Neural progenitor cell (in vitro differentiated cells): ENCODE measurements around the gene MAGI2. TPM values are rescaled to one million over a fixed set of nuclear protein-coding genes. Genes with fewer than 3 reads are reported as not detected.

Experiments
- DNase-seq: peaks from one replicate; pipeline ENCODE4 v3.0.0-alpha.2; 2016; ENCODE audit warnings: low spot score
- H2AFZ ChIP-seq: fragments of 200-600 bp; sonication (generic); replicated peaks from 2 replicates; pipeline ENCODE4 v1.6.1; 2016; ENCODE audit warnings: antibody characterized with exemption
- H3F3A ChIP-seq: fragments of 200-600 bp; sonication (generic); 2 replicates; pipeline ENCODE4 v1.6.1; 2016; ENCODE audit warnings: antibody characterized with exemption, low read depth
- H3K27ac ChIP-seq: fragments of 200-600 bp; sonication (generic); 2 replicates; pipeline ENCODE4 v1.5.1; 2016; ENCODE audit warnings: mild to moderate bottlenecking
- H3K27me3 ChIP-seq: fragments of 200-600 bp; sonication (generic); 2 replicates; pipeline ENCODE4 v1.6.1; 2016; ENCODE audit warnings: mild to moderate bottlenecking, moderate library complexity
- H3K36me3 ChIP-seq: fragments of 200-600 bp; sonication (generic); 2 replicates; pipeline ENCODE4 v1.5.1; 2016
- H3K4me1 ChIP-seq: fragments of 200-600 bp; sonication (generic); 2 replicates; pipeline ENCODE4 v1.6.1; 2016; ENCODE audit warnings: mixed run types
- H3K4me2 ChIP-seq: fragments of 200-600 bp; sonication (generic); 2 replicates; pipeline ENCODE4 v1.6.1; 2016
- H3K4me3 ChIP-seq: fragments of 200-600 bp; sonication (generic); 2 replicates; pipeline ENCODE4 v1.5.1; 2016
- H3K79me2 ChIP-seq: fragments of 200-600 bp; sonication (generic); 2 replicates; pipeline ENCODE4 v1.6.1; 2016; ENCODE audit warnings: low read depth
- H3K9ac ChIP-seq: fragments of 200-600 bp; sonication (generic); 2 replicates; pipeline ENCODE4 v1.6.1; 2016
- H3K9me3 ChIP-seq: fragments of 200-600 bp; sonication (generic); 2 replicates; pipeline ENCODE4 v1.5.1; 2016; ENCODE audit warnings: low read depth
- H4K20me1 ChIP-seq: fragments of 200-600 bp; sonication (generic); 2 replicates; pipeline ENCODE4 v1.6.1; 2016; ENCODE audit warnings: low read depth
- H3K27ac Mint-ChIP-seq: 3 replicates; pipeline ENCODE4 v1.8.0; 2021; ENCODE audit warnings: mixed read lengths
- H3K27me3 Mint-ChIP-seq: 2 replicates; pipeline ENCODE4 v1.8.0; 2022; ENCODE audit warnings: low read depth, mild to moderate bottlenecking, inconsistent platforms, moderate library complexity, mixed read lengths; ENCODE audit not compliant: insufficient read depth
- H3K36me3 Mint-ChIP-seq: 3 replicates; pipeline ENCODE4 v1.8.0; 2021; ENCODE audit warnings: mixed read lengths
- H3K4me1 Mint-ChIP-seq: 3 replicates; pipeline ENCODE4 v1.8.0; 2021; ENCODE audit warnings: mixed read lengths
- H3K4me3 Mint-ChIP-seq: 3 replicates; pipeline ENCODE4 v1.8.0; 2021; ENCODE audit warnings: mild to moderate bottlenecking, moderate library complexity, mixed read lengths
- H3K9me3 Mint-ChIP-seq: 3 replicates; pipeline ENCODE4 v1.8.0; 2020; ENCODE audit warnings: mixed read lengths
- EZH2 ChIP-seq: fragments of 200-600 bp; sonication (generic); IDR thresholded peaks from 2 replicates; pipeline ENCODE4 v1.6.1; 2017; ENCODE audit warnings: antibody characterized with exemption, mild to moderate bottlenecking, moderate library complexity
- EZH2phosphoT487 ChIP-seq: fragments of 200-600 bp; sonication (generic); IDR thresholded peaks from 2 replicates; pipeline ENCODE4 v1.6.1; 2017; ENCODE audit warnings: antibody characterized with exemption
- total RNA-seq: library from RNA; depleted of rRNA; stranded (reverse); fragments of >200 nt; gene quantifications from 2 replicates; pipeline ENCODE4 v1.2.3, GENCODE V29; 2015; ENCODE audit warnings: low replicate concordance
- TF ChIP-seq, protein P1 (sequence below): fragments of 200-600 bp; sonication (generic); IDR thresholded peaks from 2 replicates; pipeline ENCODE4 v1.5.1; 2017; ENCODE audit warnings: antibody characterized with exemption, mild to moderate bottlenecking

MAGI2 gene
- total RNA-seq, 1 donor from 2014 or later, result 5.8 TPM

DNA sequence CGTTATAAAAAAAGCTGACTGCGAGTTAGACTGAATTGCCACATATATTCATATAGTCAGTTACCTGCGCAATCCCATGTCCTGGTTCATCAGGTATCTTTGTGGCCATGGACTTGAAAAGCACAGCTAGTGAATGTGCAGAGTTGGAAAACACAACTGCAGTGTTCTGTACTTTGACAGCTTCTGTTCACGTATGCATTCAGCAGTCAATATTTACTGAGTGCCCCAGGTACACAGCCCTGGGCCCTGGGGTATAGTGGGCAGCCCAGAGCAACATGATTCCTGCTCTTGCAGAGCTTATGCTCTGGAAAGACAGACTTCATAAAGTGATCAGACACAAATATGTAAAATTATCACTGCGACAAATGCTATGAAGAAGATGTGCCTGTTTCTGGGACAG lies 1341.0 kb downstream of the MAGI2 start:
- H3K9me3 Mint-ChIP-seq, result peaks cover 7% of the 10 kb centered on the region
- no peak overlapping the region for H2AFZ ChIP-seq
- peaks cover 18% of the 10 kb centered on the region for H3F3A ChIP-seq
- peaks cover 32% of the 10 kb centered on the region for H3K4me1 ChIP-seq
- H3K79me2 ChIP-seq, result no peaks in the 10 kb centered on the region
- no peak overlapping the region for H3K4me3 ChIP-seq
- peak overlapping the region; percentile 11 for H3K27ac Mint-ChIP-seq
- H4K20me1 ChIP-seq, result no peaks in the 10 kb centered on the region
- no peak overlapping the region for H3K27ac ChIP-seq
- no peaks in the 10 kb centered on the region for H3K27me3 ChIP-seq
- no peaks in the 10 kb centered on the region for H3K36me3 ChIP-seq
- TF ChIP-seq, protein P1, sequence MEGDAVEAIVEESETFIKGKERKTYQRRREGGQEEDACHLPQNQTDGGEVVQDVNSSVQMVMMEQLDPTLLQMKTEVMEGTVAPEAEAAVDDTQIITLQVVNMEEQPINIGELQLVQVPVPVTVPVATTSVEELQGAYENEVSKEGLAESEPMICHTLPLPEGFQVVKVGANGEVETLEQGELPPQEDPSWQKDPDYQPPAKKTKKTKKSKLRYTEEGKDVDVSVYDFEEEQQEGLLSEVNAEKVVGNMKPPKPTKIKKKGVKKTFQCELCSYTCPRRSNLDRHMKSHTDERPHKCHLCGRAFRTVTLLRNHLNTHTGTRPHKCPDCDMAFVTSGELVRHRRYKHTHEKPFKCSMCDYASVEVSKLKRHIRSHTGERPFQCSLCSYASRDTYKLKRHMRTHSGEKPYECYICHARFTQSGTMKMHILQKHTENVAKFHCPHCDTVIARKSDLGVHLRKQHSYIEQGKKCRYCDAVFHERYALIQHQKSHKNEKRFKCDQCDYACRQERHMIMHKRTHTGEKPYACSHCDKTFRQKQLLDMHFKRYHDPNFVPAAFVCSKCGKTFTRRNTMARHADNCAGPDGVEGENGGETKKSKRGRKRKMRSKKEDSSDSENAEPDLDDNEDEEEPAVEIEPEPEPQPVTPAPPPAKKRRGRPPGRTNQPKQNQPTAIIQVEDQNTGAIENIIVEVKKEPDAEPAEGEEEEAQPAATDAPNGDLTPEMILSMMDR, result no peak
- no peak for TF ChIP-seq EZH2phosphoT487
- H3K4me1 Mint-ChIP-seq, result peaks cover 43% of the 10 kb centered on the region
- no peaks in the 10 kb centered on the region for H3K36me3 Mint-ChIP-seq
- H3K27me3 Mint-ChIP-seq, result no peaks in the 10 kb centered on the region
- no peak for DNase-seq
- no peaks in the 10 kb centered on the region for H3K9me3 ChIP-seq
- H3K4me3 Mint-ChIP-seq, result no peak overlapping the region
- H3K4me2 ChIP-seq, result no peak overlapping the region
- no peak overlapping the region for H3K9ac ChIP-seq

DNA sequence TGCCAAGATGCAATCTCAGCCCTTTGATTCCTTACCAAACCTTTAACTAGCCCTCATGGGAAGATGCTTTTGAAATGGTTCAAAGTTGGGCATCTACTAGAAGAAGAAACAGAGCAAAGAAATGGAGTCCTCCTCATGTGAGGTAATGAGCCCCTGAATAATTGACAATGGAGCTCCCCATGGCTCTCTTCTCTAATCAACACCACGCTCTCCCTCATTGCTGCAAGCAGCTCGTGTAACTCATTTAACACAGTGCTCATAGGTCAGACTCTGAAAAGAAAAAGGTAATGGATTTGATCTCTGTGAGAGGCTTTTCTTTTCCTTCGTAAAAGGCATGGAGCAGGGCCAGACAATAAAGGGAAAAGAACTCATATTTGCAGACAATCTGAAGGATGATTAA lies 1342.1 kb downstream of the MAGI2 start:
- Histone ChIP-seq H3K4me1 (peaks cover 32% of the 10 kb centered on the region), H3K9me3 (no peaks in the 10 kb centered on the region), H3K4me2 (peak overlapping the region; percentile 62), H3K79me2 (no peaks in the 10 kb centered on the region), H3F3A (peaks cover 18% of the 10 kb centered on the region), H3K36me3 (no peaks in the 10 kb centered on the region), H3K9ac (no peak overlapping the region), H4K20me1 (no peaks in the 10 kb centered on the region), H3K27me3 (no peaks in the 10 kb centered on the region), H2AFZ (no peak overlapping the region), H3K4me3 (peak overlapping the region; percentile 6), H3K27ac (no peak overlapping the region)
- Mint-ChIP-seq H3K27me3 (no peaks in the 10 kb centered on the region), H3K4me1 (peaks cover 43% of the 10 kb centered on the region), H3K4me3 (peak overlapping the region; percentile 50), H3K36me3 (no peaks in the 10 kb centered on the region), H3K9me3 (peaks cover 12% of the 10 kb centered on the region), H3K27ac (peak overlapping the region; percentile 40)
- no peak for TF ChIP-seq EZH2phosphoT487
- DNase-seq, result peak; percentile 18

DNA sequence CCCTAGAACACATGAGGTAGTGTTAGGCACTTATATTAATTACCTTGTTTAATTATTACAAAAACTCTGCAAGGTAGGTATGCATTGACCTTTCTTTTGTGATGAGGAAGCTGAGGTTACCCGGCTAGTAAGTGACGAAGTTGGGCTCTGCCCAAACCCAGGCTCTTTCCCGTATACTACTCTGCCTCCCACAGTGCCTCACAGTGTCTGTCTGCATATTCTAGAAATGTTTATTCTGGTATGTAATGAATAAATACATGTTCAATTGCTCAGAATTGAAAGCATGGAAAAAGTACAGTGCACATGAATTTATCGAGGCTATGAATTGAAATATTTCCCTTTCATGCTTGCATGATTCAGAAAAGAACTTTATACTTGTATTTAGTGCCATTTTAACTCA lies 1350.0 kb downstream of the MAGI2 start:
- no peak overlapping the region for H3K4me3 Mint-ChIP-seq
- TF ChIP-seq EZH2phosphoT487 (no peak), EZH2 (no peak)
- TF ChIP-seq, protein P1, result no peak
- no peaks in the 10 kb centered on the region for H4K20me1 ChIP-seq
- no peaks in the 10 kb centered on the region for H3F3A ChIP-seq
- H3K36me3 Mint-ChIP-seq, result no peaks in the 10 kb centered on the region
- H3K9me3 ChIP-seq, result no peaks in the 10 kb centered on the region
- no peak overlapping the region for H3K9ac ChIP-seq
- H3K4me1 Mint-ChIP-seq, result no peaks in the 10 kb centered on the region
- H2AFZ ChIP-seq, result no peak overlapping the region
- H3K4me1 ChIP-seq, result no peaks in the 10 kb centered on the region
- no peak overlapping the region for H3K4me3 ChIP-seq
- no peaks in the 10 kb centered on the region for H3K36me3 ChIP-seq
- no peak overlapping the region for H3K4me2 ChIP-seq
- H3K27me3 Mint-ChIP-seq, result peaks cover 4% of the 10 kb centered on the region
- peaks cover 15% of the 10 kb centered on the region for H3K9me3 Mint-ChIP-seq
- H3K27me3 ChIP-seq, result no peaks in the 10 kb centered on the region
- no peak for DNase-seq
- no peak overlapping the region for H3K27ac ChIP-seq
- no peaks in the 10 kb centered on the region for H3K79me2 ChIP-seq
- no peak overlapping the region for H3K27ac Mint-ChIP-seq

DNA sequence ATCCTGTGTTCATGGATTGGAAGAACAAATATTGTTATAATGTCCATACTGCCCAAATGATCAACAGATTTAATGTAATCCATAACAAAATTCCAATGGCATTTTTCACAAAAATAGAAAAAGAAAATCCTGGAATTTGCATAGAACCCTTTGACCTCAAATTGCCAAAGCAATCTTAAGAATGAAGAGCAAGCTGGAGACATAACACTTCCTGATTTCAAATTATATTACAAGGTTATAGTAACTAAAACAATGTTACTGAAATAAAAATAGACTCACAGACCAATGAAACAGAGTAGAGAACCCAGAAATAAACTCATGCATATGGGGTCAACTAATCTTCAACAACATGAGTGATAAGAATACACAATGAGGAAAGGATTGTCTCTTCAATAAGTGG lies 1352.4 kb downstream of the MAGI2 start:
- Mint-ChIP-seq H3K4me1 (no peaks in the 10 kb centered on the region), H3K36me3 (no peaks in the 10 kb centered on the region), H3K27ac (no peak overlapping the region), H3K9me3 (peaks cover 2% of the 10 kb centered on the region), H3K27me3 (peaks cover 4% of the 10 kb centered on the region), H3K4me3 (no peak overlapping the region)
- TF ChIP-seq EZH2 (no peak), EZH2phosphoT487 (no peak)
- TF ChIP-seq, protein P1, result no peak
- Histone ChIP-seq H3K4me1 (no peaks in the 10 kb centered on the region), H4K20me1 (no peaks in the 10 kb centered on the region), H2AFZ (no peak overlapping the region), H3K36me3 (no peaks in the 10 kb centered on the region), H3K4me3 (no peak overlapping the region), H3K9ac (no peak overlapping the region), H3F3A (no peaks in the 10 kb centered on the region), H3K9me3 (no peaks in the 10 kb centered on the region), H3K27ac (no peak overlapping the region), H3K4me2 (no peak overlapping the region), H3K27me3 (no peaks in the 10 kb centered on the region), H3K79me2 (no peaks in the 10 kb centered on the region)
- no peak for DNase-seq
